T-helper 22 cell (primary cell): ENCODE results near the gene MTUS2.

Experiments used
- DNase-seq: peaks from one replicate; pipeline ENCODE4 v3.0.0-alpha.2; 2020; ENCODE audit warnings: low read depth

Gene MTUS2

DNA sequence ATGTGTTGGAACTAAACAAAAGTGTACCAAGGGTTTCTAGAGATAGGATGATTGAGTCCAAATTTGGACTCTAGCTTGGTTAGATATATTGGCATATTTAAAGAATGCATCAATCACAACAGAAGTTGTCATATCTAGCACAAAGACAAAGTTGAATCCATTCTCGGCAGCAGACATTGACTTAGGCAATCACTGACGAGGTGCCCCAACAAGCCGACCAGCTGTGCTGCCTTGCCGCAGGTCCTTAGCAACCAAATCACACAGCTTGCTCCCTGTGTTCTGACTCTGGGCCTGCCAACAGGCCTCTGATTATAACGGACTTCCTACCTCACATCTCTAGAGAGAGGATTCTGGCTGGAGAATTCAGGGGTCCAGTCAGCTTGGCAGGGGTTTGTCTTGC lies 208.7 kb downstream of the MTUS2 start:
- no peak for DNase-seq

DNA sequence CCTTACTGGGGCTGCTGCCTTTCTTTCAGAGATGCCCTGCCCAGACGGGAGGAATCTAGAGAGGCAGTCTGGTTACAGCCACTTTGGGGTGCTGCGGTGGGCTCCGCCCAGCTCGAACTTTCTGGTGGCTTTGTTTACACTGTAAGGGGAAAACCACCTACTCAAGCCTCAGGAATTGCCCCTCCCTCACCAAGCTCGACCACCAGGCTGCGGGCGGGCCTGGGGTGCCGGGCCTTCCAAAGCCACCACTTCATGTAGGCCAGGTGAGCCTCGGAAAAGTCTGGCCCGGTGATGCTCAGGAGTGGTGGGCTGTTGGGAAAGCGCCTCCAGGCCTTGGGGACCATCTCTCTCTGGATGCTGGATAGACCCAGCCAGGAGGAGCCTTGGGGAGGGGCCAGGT lies 218.6 kb downstream of the MTUS2 start:
- no peak for DNase-seq

DNA sequence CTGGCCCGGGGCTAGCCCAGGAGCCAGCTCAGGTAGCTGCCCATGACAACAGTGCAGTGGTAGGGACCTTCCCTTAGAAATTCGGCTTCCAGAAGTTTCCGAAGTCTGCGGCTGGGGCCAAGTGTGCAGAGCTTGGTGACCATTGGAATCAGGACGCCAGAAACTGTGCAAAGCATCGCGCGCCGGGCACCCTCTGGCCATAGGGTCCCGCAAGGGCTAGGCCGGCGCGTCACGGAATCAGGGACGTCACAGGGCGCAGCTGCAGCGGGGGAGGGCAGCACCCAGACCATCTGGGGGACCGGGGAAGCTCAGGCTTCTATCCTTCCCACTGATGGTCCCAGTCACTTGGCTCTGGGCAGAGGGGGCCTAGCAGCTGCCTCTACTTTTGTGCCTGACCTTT lies 219.1 kb downstream of the MTUS2 start:
- no peak for DNase-seq

- DNase-seq = no peak
These were observed 226.4 kb downstream of the MTUS2 start for GRCh38 chr13:29046588-29046987.

DNA sequence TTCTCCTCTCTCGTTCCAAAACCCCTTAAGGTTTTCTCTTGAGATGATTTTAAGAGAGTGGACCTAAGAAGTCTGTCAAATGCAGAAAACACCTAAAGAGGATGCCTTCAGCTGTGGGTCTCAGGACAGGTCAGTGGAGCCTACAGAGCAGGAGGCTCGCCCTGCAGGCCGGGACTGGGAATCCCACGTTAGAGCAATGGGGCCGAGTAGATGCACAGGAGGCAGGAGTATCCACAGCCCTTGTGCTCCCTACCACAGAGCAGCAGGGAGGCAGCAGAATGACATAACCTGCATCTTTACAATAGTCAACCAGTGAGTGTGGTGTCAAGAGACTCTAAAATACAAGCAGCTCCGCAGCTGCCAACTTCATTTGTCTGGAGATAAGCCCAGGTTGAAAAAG lies 229.4 kb downstream of the MTUS2 start:
- no peak for DNase-seq

- DNase-seq = no peak
These were observed 230.6 kb downstream of the MTUS2 start for GRCh38 chr13:29050719-29051118.

- no peak for DNase-seq
These were observed 239.7 kb downstream of the MTUS2 start for GRCh38 chr13:29059800-29060199.

DNA sequence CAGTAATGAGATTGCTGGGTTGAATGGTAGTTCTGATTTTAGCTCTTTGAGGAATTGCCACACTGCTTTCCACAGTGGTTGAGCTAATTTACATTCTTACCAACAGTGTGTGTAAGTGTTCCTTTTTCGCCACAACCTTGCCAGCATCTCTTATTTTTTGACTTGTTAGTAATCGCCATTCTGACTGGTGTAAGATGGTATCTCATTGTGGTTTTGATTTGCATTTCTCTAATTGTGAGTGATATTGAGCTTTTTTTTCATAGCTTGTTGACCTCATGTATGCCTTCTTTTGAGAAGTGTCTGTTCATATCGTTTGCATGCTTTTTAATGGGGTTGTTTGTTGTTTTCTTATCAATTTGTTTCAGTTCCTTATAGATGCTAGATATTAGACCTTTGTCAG lies 245.0 kb downstream of the MTUS2 start:
- no peak for DNase-seq

DNA sequence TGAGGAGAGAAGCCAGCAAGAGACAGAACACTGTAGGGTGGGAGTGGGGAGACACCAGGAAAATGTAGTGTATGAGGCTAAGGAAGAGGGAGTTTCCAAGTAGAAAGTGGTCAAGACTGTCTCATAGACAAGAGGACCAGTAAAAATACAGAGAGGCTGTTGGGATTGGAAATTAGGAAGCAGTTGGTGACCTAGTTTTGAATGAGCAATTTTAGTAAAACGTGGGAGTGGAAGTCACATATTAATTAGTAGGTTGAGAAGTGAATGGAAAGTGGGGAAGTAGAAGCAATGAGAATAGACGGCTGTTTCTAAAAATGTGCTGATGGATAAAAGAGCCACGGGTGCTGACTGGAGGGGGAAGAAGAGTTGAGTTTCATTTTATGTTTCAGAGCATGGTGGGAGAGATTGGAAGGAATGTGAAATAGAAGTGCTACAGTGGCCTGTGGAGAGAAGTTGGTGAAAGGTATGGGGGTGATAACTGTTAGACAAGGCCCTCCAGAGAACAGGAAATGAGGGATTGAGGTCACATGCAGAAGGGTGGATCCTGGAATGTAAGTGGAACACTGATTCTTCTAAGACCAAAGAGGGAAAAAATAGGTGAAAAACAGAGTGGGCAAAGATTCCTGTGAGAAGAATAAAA lies 247.3 kb downstream of the MTUS2 start:
- no peak for DNase-seq

DNA sequence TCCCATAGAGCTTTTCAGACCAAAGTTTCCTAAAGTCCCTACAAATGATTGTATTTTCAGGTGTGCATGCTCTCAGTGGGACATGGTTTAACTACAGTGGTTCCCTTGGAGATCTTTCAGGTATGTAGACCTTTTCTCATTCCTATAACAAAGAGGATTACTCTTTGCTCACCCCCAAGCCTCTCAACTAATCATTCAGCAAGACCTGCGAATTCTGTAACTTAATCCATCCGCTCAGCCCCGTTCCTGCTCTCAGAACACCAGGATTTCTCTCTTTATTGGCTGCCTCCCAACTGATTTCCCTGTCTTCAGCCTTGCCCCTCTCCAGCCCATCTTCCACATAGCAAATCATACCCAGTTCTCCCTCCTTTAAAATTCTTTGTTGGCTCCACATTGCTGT lies 253.6 kb downstream of the MTUS2 start:
- no peak for DNase-seq

- no peak for DNase-seq
These were observed 257.1 kb downstream of the MTUS2 start for GRCh38 chr13:29077051-29077813.

GRCh38 chr13:29081036-29081435 lies 260.9 kb downstream of the MTUS2 start:
- peak; percentile 1 for DNase-seq

- no peak for DNase-seq
These were observed 261.7 kb downstream of the MTUS2 start for GRCh38 chr13:29081697-29082440.

DNA sequence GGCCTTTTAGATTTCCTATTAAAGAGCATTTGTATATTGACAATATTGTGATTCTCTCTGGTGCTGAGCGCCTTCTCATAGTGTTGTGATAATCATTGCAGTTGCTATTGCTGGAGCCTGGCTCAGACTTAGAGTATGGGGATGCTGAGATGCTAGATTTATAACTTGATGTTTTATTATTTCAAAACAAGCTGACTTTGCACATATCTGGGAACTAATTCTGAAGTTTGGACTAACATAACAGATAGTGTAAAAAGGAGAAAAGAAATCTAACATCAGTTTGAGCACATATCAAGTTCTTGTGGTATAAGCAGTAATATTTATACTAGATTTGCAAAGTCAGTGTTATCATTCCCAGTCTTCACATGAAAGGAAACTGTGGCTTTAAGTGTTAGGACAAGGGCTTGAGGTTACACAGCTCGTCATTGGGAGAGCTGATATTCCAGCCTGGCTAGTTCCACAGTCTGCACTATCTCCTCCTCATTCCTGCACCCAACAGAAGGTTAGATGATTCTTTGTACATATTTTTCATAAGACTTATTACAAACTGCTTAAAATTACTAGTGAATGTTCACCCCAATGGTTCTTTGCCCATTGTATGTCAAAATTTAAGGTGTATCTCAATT lies 279.8 kb downstream of the MTUS2 start:
- DNase-seq = no peak

DNA sequence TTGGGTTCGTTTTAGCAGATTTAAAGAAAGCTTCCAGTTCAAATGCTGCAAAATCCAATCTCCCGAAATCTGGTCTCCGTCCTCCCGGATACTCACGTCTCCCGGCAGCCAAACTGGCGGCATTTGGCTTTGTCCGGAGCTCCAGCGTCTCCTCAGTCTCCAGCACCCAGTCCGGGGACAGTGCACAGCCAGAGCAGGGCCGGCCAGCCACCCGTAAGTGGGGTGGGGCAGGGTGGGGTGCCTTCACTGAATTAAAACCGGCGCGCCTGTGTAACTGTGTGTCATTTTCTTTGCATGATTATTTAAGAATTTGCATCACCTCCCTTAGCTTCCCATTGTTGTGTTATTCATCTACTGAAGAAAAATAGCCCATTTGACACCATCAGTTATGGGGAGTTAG lies 280.6 kb downstream of the MTUS2 start:
- no peak for DNase-seq

GRCh38 chr13:29101409-29101808 lies 281.3 kb downstream of the MTUS2 start:
- no peak for DNase-seq

- no peak for DNase-seq
These were observed 281.8 kb downstream of the MTUS2 start for GRCh38 chr13:29101905-29102304.

- DNase-seq = no peak
These were observed 283.1 kb downstream of the MTUS2 start for GRCh38 chr13:29103065-29103800.

GRCh38 chr13:29104461-29104860 lies 284.3 kb downstream of the MTUS2 start:
- DNase-seq = no peak

- DNase-seq = no peak
These were observed 285.6 kb downstream of the MTUS2 start for GRCh38 chr13:29105779-29106178.

GRCh38 chr13:29106651-29107050 lies 286.5 kb downstream of the MTUS2 start:
- DNase-seq = no peak
